ENCODE results near the gene BASP1.

BASP1 gene

GRCh38 chr5:17192191-17192590 is 25.2 kb upstream of the BASP1 start:
- DNase-seq, result no peak

- DNase-seq, result no peak
These were observed 21.4 kb upstream of the BASP1 start for GRCh38 chr5:17196024-17196423.

GRCh38 chr5:17196697-17197096 is 20.7 kb upstream of the BASP1 start:
- DNase-seq, result no peak

- DNase-seq, result no peak
These were observed 13.9 kb upstream of the BASP1 start for GRCh38 chr5:17203329-17204132.

GRCh38 chr5:17204133-17204489 is 13.3 kb upstream of the BASP1 start:
- DNase-seq, result no peak

- no peak for DNase-seq
These were observed 11.4 kb upstream of the BASP1 start for GRCh38 chr5:17206021-17206420.

GRCh38 chr5:17212191-17212590 is 5.2 kb upstream of the BASP1 start:
- no peak for DNase-seq

- no peak for DNase-seq
These were observed 4.4 kb upstream of the BASP1 start for GRCh38 chr5:17212996-17213395.

GRCh38 chr5:17213938-17214337 is 3.5 kb upstream of the BASP1 start:
- DNase-seq, result no peak

- DNase-seq, result no peak
These were observed 2.5 kb upstream of the BASP1 start for GRCh38 chr5:17214893-17215292.

- DNase-seq, result no peak
These were observed 2.1 kb upstream of the BASP1 start for GRCh38 chr5:17215361-17215760.

GRCh38 chr5:17216176-17216973 is 1.1 kb upstream of the BASP1 start:
- peak; percentile 18 for DNase-seq

GRCh38 chr5:17216974-17217492 is 398 bp upstream of the BASP1 start:
- no peak for DNase-seq

GRCh38 chr5:17218353-17219005 is 1.0 kb downstream of the BASP1 start:
- DNase-seq, result no peak

GRCh38 chr5:17219006-17219422 is 1.6 kb downstream of the BASP1 start:
- no peak for DNase-seq

GRCh38 chr5:17219469-17219868 is 2.0 kb downstream of the BASP1 start:
- DNase-seq, result no peak

- DNase-seq, result no peak
These were observed 2.6 kb downstream of the BASP1 start for GRCh38 chr5:17219992-17220391.

- no peak for DNase-seq
These were observed 3.0 kb downstream of the BASP1 start for GRCh38 chr5:17220469-17220868.

GRCh38 chr5:17221843-17222636 is 4.6 kb downstream of the BASP1 start:
- no peak for DNase-seq

GRCh38 chr5:17222664-17223063 is 5.2 kb downstream of the BASP1 start:
- DNase-seq, result no peak

- no peak for DNase-seq
These were observed 6.1 kb downstream of the BASP1 start for GRCh38 chr5:17223367-17224185.
